Lower leg skin (tissue), 4 donors: Measurements from ENCODE around the gene CCDC69. TPM values are rescaled to one million over a fixed set of nuclear protein-coding genes. Genes with fewer than 3 reads are reported as not detected.

Experiments used
- DNase-seq, 2 donors: peaks; one replicate each; pipeline ENCODE4 v3.0.0-alpha.2; 2019; ENCODE audit warnings: low spot score in 2 of 2
- H3K4me3 ChIP-seq: fragments of 200-600 bp; sonication (generic); 2 replicates; pipeline ENCODE4 v1.5.1; 2017; ENCODE audit warnings: mild to moderate bottlenecking, low read depth; ENCODE audit not compliant: poor library complexity, severe bottlenecking
- CTCF ChIP-seq, 3 donors: fragments of 450-650 bp; IDR thresholded peaks; one replicate each; pipeline ENCODE4 v1.5.1; 2016; ENCODE audit warnings: antibody characterized with exemption in 3 of 3, mild to moderate bottlenecking in 3 of 3, moderate library complexity in 2 of 3
- POLR2A ChIP-seq, 2 donors: fragments of 450-650 bp; IDR thresholded peaks; one replicate each; pipeline ENCODE4 v1.6.1; 2016 to 2017; ENCODE audit warnings: antibody characterized with exemption in 2 of 2, mild to moderate bottlenecking in 1 of 2, moderate library complexity in 1 of 2
- WGBS, 2 donors: methylation state at CpG; one replicate each; pipeline ENCODE4 v1.1.5; 2018; 5-methylcytosine and 5-hydroxymethylcytosine counted together
- intact Hi-C: fragments of 100-400 bp; cut with DNase I; formaldehyde crosslinking; loops from one replicate; pipeline ENCODE4 v1.15.0; 2023; ENCODE audit warnings: low total_unique reads
- total RNA-seq, 4 donors: library from RNA; depleted of rRNA; stranded (reverse); fragments of >200 nt; gene quantifications; one replicate each; pipeline ENCODE4 v1.1.0, GENCODE V29; 2016

CCDC69 gene
- total RNA-seq, 4 donors from 2014 or later = 21.4 to 33.3 (median 24.2) TPM

- intact Hi-C loops = no loop called here
- TF ChIP-seq POLR2A (IDR thresholded peaks at IDR 0.05) (no peak), CTCF (IDR thresholded peaks at IDR 0.05) (no peak)
- whole genome bisulfite sequencing, 2 donors = 70 to 81% methylated on average over 3 of the region's 3 CpGs
- peak in 1 of 2 donors; percentile 29 for DNase-seq
- no peak overlapping the region for H3K4me3 ChIP-seq
Measured at GRCh38 chr5:151212406-151212798, 11.5 kb downstream of the CCDC69 start.

- no peak overlapping the region for H3K4me3 ChIP-seq
- intact Hi-C loops = no loop called here
- WGBS, 2 donors = 21 to 35% methylated on average over 5 of the region's 5 CpGs
- DNase-seq = peak in 1 of 2 donors; percentile 84
- TF ChIP-seq POLR2A (IDR thresholded peaks at IDR 0.05) (no peak), CTCF (IDR thresholded peaks at IDR 0.05) (no peak)
Measured at GRCh38 chr5:151208481-151208914, 15.4 kb downstream of the CCDC69 start.

- 84 to 88% methylated on average over 10 of the region's 10 CpGs for WGBS, 2 donors
- intact Hi-C loops = no loop called here
- no peak overlapping the region for H3K4me3 ChIP-seq
- TF ChIP-seq POLR2A (IDR thresholded peaks at IDR 0.05) (no peak), CTCF (IDR thresholded peaks at IDR 0.05) (no peak)
- DNase-seq = peak in 1 of 2 donors; percentile 63
Measured at GRCh38 chr5:151205411-151205810, 18.5 kb downstream of the CCDC69 start.

GRCh38 chr5:151204051-151204450 lies 19.8 kb downstream of the CCDC69 start:
- DNase-seq = peak in 1 of 2 donors; percentile 56
- no peak for TF ChIP-seq POLR2A (IDR thresholded peaks at IDR 0.05)
- TF ChIP-seq CTCF (IDR thresholded peaks at IDR 0.05) = no peak
- no peak overlapping the region for H3K4me3 ChIP-seq
- intact Hi-C loops = no loop called here
- 82% methylated on average over 5 of the region's 5 CpGs for WGBS, 2 donors

GRCh38 chr5:151202381-151203139 lies 21.3 kb downstream of the CCDC69 start:
- intact Hi-C loops = no loop called here
- no peak overlapping the region for H3K4me3 ChIP-seq
- peak in 1 of 2 donors; percentile 37 for DNase-seq
- WGBS, 2 donors = 53 to 64% methylated on average over 5 of the region's 5 CpGs
- TF ChIP-seq POLR2A (IDR thresholded peaks at IDR 0.05) (no peak), CTCF (IDR thresholded peaks at IDR 0.05) (no peak)
